Uterus (tissue), 4 donors: ENCODE measurements around the gene LRP8. TPM values are rescaled to one million over a fixed set of nuclear protein-coding genes. Genes with fewer than 3 reads are reported as not detected.

Experiments
- DNase-seq, 2 donors: peaks; one replicate each; pipeline ENCODE4 v3.0.0-alpha.2; 2019 to 2020
- H3K27ac ChIP-seq, 2 donors: fragments of 200-600 bp; sonication (generic); 1 replicate in 1 of 2; 2 replicates in 1 of 2; pipeline ENCODE4 v1.5.1; 2016 to 2018
- H3K27me3 ChIP-seq, 2 donors: fragments of 200-600 bp; sonication (generic); one replicate each; pipeline ENCODE4 v1.5.1; 2018 to 2019; ENCODE audit warnings: control low read depth in 1 of 2
- H3K36me3 ChIP-seq, 2 donors: fragments of 200-600 bp; sonication (generic); one replicate each; pipeline ENCODE4 v1.5.1; 2019; ENCODE audit warnings: control low read depth in 1 of 2
- H3K4me1 ChIP-seq, 2 donors: fragments of 200-600 bp; sonication (generic); one replicate each; pipeline ENCODE4 v1.5.1; 2018 to 2019; ENCODE audit warnings: control low read depth in 1 of 2
- H3K4me3 ChIP-seq, 2 donors: fragments of 200-600 bp; sonication (generic); 1 replicate in 1 of 2; 2 replicates in 1 of 2; pipeline ENCODE4 v1.5.1; 2018 to 2019; ENCODE audit warnings: mild to moderate bottlenecking in 1 of 2
- H3K9me3 ChIP-seq, 2 donors: fragments of 200-600 bp; sonication (generic); one replicate each; pipeline ENCODE4 v1.5.1; 2019; ENCODE audit warnings: control low read depth in 1 of 2
- POLR2A ChIP-seq, 2 donors: fragments of 450-650 bp; IDR thresholded peaks; one replicate each; pipeline ENCODE4 v1.6.1; 2016; ENCODE audit warnings: antibody characterized with exemption in 2 of 2, mild to moderate bottlenecking in 1 of 2, moderate library complexity in 1 of 2
- intact Hi-C: fragments of 100-400 bp; cut with DNase I; formaldehyde crosslinking; loops from one replicate; pipeline ENCODE4 v1.15.1; 2023; ENCODE audit warnings: low total_unique reads
- total RNA-seq, 4 donors: library from RNA; depleted of rRNA in 3 of 4; stranded (reverse); fragments of >200 nt in 3 of 4; gene quantifications; one replicate each; pipeline versions ENCODE4 v1.1.0 to v1.2.4, GENCODE V29; 2014 to 2023
- TF ChIP-seq, protein P1 (sequence below), 4 experiments: fragments of 200-600 bp in 2 of 4; fragments of 450-650 bp in 2 of 4; sonication (generic) in 2 of 4; IDR thresholded peaks; one replicate each; pipeline ENCODE4 v1.5.1; 2016 to 2019; ENCODE audit warnings: antibody characterized with exemption in 4 of 4, mild to moderate bottlenecking in 2 of 4, moderate library complexity in 1 of 4
- donor health status: DM: yes; HTN: yes; CAD: no.

Gene LRP8
- total RNA-seq, 4 donors from 2014 or later: 1.5 to 15.3 (median 8.5) TPM

DNA sequence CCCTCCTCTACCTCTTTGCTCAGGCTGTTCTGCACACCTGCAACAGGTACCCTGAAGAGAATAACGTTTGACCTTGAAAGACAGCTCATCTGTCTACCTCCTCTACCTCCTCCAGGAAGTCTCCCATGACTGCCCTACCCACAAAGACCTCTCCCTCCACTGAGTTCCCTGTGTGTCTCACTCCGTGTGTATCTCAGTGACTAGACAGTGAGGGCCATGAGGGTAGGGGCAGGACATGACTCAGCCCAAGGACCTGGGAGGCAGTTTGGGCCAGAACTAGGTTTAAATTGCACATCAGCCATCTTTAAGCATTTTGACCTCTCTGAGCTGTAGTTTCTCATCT is 32.0 kb upstream of the LRP8 start:
- no peaks in the 10 kb centered on the region for H3K4me1 ChIP-seq
- H3K27me3 ChIP-seq: no peaks in the 10 kb centered on the region
- intact Hi-C loops: no loop called here
- no peak overlapping the region for H3K4me3 ChIP-seq
- no peak for DNase-seq
- H3K36me3 ChIP-seq: no peaks in the 10 kb centered on the region
- TF ChIP-seq POLR2A (IDR thresholded peaks at IDR 0.05): no peak
- TF ChIP-seq, protein P1, sequence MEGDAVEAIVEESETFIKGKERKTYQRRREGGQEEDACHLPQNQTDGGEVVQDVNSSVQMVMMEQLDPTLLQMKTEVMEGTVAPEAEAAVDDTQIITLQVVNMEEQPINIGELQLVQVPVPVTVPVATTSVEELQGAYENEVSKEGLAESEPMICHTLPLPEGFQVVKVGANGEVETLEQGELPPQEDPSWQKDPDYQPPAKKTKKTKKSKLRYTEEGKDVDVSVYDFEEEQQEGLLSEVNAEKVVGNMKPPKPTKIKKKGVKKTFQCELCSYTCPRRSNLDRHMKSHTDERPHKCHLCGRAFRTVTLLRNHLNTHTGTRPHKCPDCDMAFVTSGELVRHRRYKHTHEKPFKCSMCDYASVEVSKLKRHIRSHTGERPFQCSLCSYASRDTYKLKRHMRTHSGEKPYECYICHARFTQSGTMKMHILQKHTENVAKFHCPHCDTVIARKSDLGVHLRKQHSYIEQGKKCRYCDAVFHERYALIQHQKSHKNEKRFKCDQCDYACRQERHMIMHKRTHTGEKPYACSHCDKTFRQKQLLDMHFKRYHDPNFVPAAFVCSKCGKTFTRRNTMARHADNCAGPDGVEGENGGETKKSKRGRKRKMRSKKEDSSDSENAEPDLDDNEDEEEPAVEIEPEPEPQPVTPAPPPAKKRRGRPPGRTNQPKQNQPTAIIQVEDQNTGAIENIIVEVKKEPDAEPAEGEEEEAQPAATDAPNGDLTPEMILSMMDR (IDR thresholded peaks at IDR 0.05): no peak
- no peak overlapping the region for H3K27ac ChIP-seq
- peaks cover 0 to 21% of the 10 kb centered on the region in 2 donors for H3K9me3 ChIP-seq

DNA sequence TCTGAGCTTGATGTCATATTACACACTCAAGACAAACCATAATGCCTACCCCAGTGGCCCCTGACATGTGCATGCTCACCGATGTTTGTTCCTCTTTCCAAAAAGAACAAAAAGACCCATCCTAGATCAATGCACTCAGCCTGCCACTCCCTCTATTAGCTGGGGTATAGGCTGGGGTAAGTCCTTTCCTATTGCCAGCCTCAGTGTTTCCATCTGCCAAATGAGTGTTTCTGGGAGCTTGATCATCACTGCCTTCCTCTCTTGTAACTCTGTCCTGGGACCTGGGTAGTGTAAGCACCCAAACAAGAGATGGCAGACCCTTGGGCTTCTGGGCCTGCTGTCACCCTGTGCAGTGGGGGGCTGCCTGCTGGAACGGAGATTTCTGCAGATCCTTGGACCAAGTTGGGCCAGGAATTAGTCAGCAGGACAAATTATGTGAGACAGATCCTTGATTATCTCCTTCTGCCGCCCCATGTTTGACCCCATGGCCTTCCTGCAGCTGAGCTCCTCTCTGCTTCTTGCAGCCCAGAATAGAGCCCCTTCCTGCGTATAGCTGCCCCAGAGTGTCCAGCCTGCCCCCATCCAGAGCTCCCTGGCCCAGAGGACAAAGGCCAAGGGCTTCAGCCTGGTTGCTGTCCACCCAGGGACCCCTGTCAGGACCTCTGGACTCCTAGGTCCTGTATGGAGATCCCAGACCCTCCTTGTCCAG is 31.5 kb upstream of the LRP8 start:
- Histone ChIP-seq H3K36me3 (no peaks in the 10 kb centered on the region), H3K9me3 (peaks cover 0 to 21% of the 10 kb centered on the region in 2 donors), H3K27ac (no peak overlapping the region), H3K4me1 (no peaks in the 10 kb centered on the region), H3K27me3 (no peaks in the 10 kb centered on the region), H3K4me3 (no peak overlapping the region)
- DNase-seq: no peak
- TF ChIP-seq, protein P1 (IDR thresholded peaks at IDR 0.05): no peak
- no peak for TF ChIP-seq POLR2A (IDR thresholded peaks at IDR 0.05)
- intact Hi-C loops: no loop called here

DNA sequence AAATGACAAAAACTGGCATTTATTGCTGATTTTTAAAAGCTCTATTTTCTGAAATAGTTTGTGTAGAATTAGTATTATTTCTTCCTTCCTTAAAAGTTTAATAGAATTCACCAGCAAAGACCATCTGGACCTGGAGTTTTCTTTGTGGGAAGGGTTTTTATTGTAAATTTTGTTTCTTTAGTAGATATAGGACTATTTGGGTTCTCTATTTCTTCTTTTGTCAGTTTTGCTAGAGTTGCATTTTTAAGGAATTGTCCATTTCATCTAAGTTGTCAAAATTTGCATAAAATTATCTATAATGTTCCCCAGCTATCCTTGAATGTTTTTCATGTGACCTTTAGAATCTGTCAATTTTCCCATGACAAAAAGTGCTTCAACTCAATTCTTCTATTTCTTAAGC is 28.8 kb upstream of the LRP8 start:
- Histone ChIP-seq H3K27me3 (no peaks in the 10 kb centered on the region), H3K9me3 (peaks cover 0 to 21% of the 10 kb centered on the region in 2 donors), H3K4me3 (no peak overlapping the region), H3K4me1 (no peaks in the 10 kb centered on the region), H3K27ac (no peak overlapping the region), H3K36me3 (no peaks in the 10 kb centered on the region)
- DNase-seq: no peak
- TF ChIP-seq POLR2A (IDR thresholded peaks at IDR 0.05): no peak
- TF ChIP-seq, protein P1 (IDR thresholded peaks at IDR 0.05): no peak
- intact Hi-C loops: no loop called here

DNA sequence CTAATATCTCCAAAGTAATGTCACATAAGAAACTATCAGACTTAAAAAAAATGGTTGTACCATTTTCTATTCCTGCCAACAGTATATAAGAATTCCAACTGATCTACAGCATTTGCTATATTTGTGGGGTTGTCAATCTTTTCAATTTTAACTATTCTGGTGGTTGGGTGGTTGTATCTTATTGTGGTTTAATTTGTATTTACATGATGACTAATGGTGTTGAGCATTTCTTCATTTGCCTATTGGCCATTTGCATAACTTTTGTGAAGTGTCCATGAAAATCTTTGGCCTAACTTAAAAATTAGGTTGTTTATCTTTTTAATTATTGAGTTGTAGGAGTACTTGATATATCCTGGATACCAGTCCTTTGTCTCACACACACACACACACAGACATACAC is 26.2 kb upstream of the LRP8 start:
- Histone ChIP-seq H3K27me3 (no peaks in the 10 kb centered on the region), H3K36me3 (no peaks in the 10 kb centered on the region), H3K9me3 (peaks cover 0 to 21% of the 10 kb centered on the region in 2 donors), H3K4me3 (no peak overlapping the region), H3K4me1 (no peaks in the 10 kb centered on the region), H3K27ac (no peak overlapping the region)
- TF ChIP-seq, protein P1 (IDR thresholded peaks at IDR 0.05): no peak
- TF ChIP-seq POLR2A (IDR thresholded peaks at IDR 0.05): no peak
- no peak for DNase-seq
- intact Hi-C loops: no loop called here

DNA sequence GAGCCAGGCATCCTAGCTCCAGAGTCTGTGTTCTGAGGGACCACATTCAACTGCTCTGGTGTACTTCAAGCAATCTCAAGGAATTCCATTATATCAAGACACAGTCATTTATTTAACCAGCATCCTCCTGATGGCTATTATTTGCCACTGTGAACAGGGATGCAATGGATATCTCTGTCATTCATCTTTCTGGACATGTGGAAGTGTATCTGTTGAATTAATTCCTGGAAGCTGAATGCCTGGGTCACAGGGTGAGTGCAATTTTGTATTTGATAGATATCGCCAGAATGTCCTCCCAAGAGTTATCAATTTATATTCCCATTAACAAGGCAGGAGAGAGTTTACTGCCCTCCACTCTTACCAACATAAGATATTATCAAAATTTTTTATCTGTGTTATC is 24.7 kb upstream of the LRP8 start:
- intact Hi-C loops: no loop called here
- DNase-seq: no peak

More for the DNA sequence above, 24.7 kb upstream of the LRP8 start:
- H3K27me3 ChIP-seq: no peaks in the 10 kb centered on the region
- H3K36me3 ChIP-seq: no peaks in the 10 kb centered on the region
- peaks cover 0 to 16% of the 10 kb centered on the region in 2 donors for H3K9me3 ChIP-seq
- H3K27ac ChIP-seq: no peak overlapping the region
- no peaks in the 10 kb centered on the region for H3K4me1 ChIP-seq
- no peak for TF ChIP-seq POLR2A (IDR thresholded peaks at IDR 0.05)
- TF ChIP-seq, protein P1 (IDR thresholded peaks at IDR 0.05): no peak
- no peak overlapping the region for H3K4me3 ChIP-seq
